Smooth muscle cell (in vitro differentiated cells): ENCODE data around the gene PDE8B. TPM values are rescaled to one million over a fixed set of nuclear protein-coding genes. Genes with fewer than 3 reads are reported as not detected.

Source experiments
- DNase-seq: peaks from one replicate; lab custom pipeline; 2025; ENCODE audit not compliant: unreplicated experiment; lab: John Stamatoyannopoulos, UW
- H2AFZ ChIP-seq: fragments of 200-600 bp; sonication (generic); 2 replicates; pipeline ENCODE4 v1.6.0; 2016; ENCODE audit warnings: antibody characterized with exemption, low read depth, mild to moderate bottlenecking
- H3F3A ChIP-seq: fragments of 200-600 bp; sonication (generic); 2 replicates; pipeline ENCODE4 v1.6.0; 2017; ENCODE audit warnings: antibody characterized with exemption, low read depth
- H3K27ac ChIP-seq: fragments of 200-600 bp; sonication (generic); 2 replicates; pipeline ENCODE4 v1.5.1; 2016; ENCODE audit warnings: low read depth, mild to moderate bottlenecking
- H3K27me3 ChIP-seq: fragments of 200-600 bp; sonication (generic); 2 replicates; pipeline ENCODE4 v1.6.1; 2016; ENCODE audit warnings: low read depth, mild to moderate bottlenecking
- H3K36me3 ChIP-seq: fragments of 200-600 bp; sonication (generic); 2 replicates; pipeline ENCODE4 v1.5.1; 2016; ENCODE audit warnings: low read depth
- H3K4me1 ChIP-seq: fragments of 200-600 bp; sonication (generic); 2 replicates; pipeline ENCODE4 v1.5.1; 2016; ENCODE audit warnings: low read depth
- H3K4me2 ChIP-seq: fragments of 200-600 bp; sonication (generic); 2 replicates; pipeline ENCODE4 v1.6.0; 2016; ENCODE audit warnings: mild to moderate bottlenecking
- H3K4me3 ChIP-seq: fragments of 200-600 bp; sonication (generic); 2 replicates; pipeline ENCODE4 v1.5.1; 2016; ENCODE audit warnings: mild to moderate bottlenecking
- H3K79me2 ChIP-seq: fragments of 200-600 bp; sonication (generic); 2 replicates; pipeline ENCODE4 v1.6.0; 2016; ENCODE audit warnings: low read depth, mild to moderate bottlenecking
- H3K9ac ChIP-seq: fragments of 200-600 bp; sonication (generic); 2 replicates; pipeline ENCODE4 v1.6.0; 2016; ENCODE audit warnings: low read depth
- H3K9me3 ChIP-seq: fragments of 200-600 bp; sonication (generic); replicated peaks from 2 replicates; pipeline ENCODE4 v1.5.1; 2016; ENCODE audit warnings: low read depth
- H4K20me1 ChIP-seq: fragments of 200-600 bp; sonication (generic); 2 replicates; pipeline ENCODE4 v1.6.0; 2016; ENCODE audit warnings: low read depth
- CTCF ChIP-seq: fragments of 200-600 bp; sonication (generic); IDR thresholded peaks from 2 replicates; pipeline ENCODE4 v1.5.1; 2017; ENCODE audit warnings: borderline replicate concordance, mild to moderate bottlenecking, antibody characterized with exemption; ENCODE audit not compliant: insufficient read depth, poor library complexity, severe bottlenecking
- WGBS: methylation state at CpG from one replicate; pipeline ENCODE4 v1.1.7; 2016; ENCODE audit warnings: low lambda C conversion rate; 5-methylcytosine and 5-hydroxymethylcytosine counted together
- polyA plus RNA-seq: library from polyadenylated mRNA; unstranded; fragments of >200 nt; fragmentation: Nextera tagmentation; extraction: Ambion mirVana; gene quantifications from 2 replicates; pipeline ENCODE4 v1.2.1, GENCODE V29; 2016
- total RNA-seq: library from RNA; depleted of rRNA; stranded (reverse); fragments of >200 nt; gene quantifications from 2 replicates; pipeline ENCODE4 v1.2.3, GENCODE V29; 2014

Gene PDE8B
- total and polyA plus RNA-seq, 2 experiments from 2014 or later = 0.13 to 0.18 TPM

GRCh38 chr5:77249475-77249874 lies 39.0 kb downstream of the PDE8B start:
- WGBS = 92% methylated on average over 2 of the region's 2 CpGs
- Histone ChIP-seq H2AFZ (no peak overlapping the region), H3K4me1 (no peaks in the 10 kb centered on the region), H3K27me3 (peaks cover 25% of the 10 kb centered on the region), H3K79me2 (no peaks in the 10 kb centered on the region), H3K4me2 (no peak overlapping the region), H3K9ac (no peak overlapping the region), H3F3A (no peaks in the 10 kb centered on the region), H3K27ac (no peak overlapping the region), H3K36me3 (no peaks in the 10 kb centered on the region), H4K20me1 (no peaks in the 10 kb centered on the region), H3K9me3 (no peaks in the 10 kb centered on the region), H3K4me3 (no peak overlapping the region)
- DNase-seq = no peak
- no peak for TF ChIP-seq CTCF

- no peaks in the 10 kb centered on the region for H3K9me3 ChIP-seq
- no peak for TF ChIP-seq CTCF
- no peak overlapping the region for H3K4me3 ChIP-seq
- H3K4me1 ChIP-seq = no peaks in the 10 kb centered on the region
- H3K9ac ChIP-seq = no peak overlapping the region
- no peak overlapping the region for H2AFZ ChIP-seq
- no peak overlapping the region for H3K27ac ChIP-seq
- WGBS = 75% methylated on average over 4 of the region's 4 CpGs
- no peaks in the 10 kb centered on the region for H4K20me1 ChIP-seq
- peaks cover 30% of the 10 kb centered on the region for H3K27me3 ChIP-seq
- no peak overlapping the region for H3K4me2 ChIP-seq
- H3F3A ChIP-seq = no peaks in the 10 kb centered on the region
- no peaks in the 10 kb centered on the region for H3K79me2 ChIP-seq
- DNase-seq = no peak
- H3K36me3 ChIP-seq = no peaks in the 10 kb centered on the region
These were observed 39.5 kb downstream of the PDE8B start for GRCh38 chr5:77250021-77250420.

GRCh38 chr5:77251921-77252320 lies 41.4 kb downstream of the PDE8B start:
- TF ChIP-seq CTCF = no peak
- Histone ChIP-seq H3K9me3 (no peaks in the 10 kb centered on the region), H3K9ac (no peak overlapping the region), H2AFZ (no peak overlapping the region), H3F3A (no peaks in the 10 kb centered on the region), H3K4me1 (no peaks in the 10 kb centered on the region), H3K36me3 (no peaks in the 10 kb centered on the region), H3K4me2 (no peak overlapping the region), H3K27ac (no peak overlapping the region), H4K20me1 (no peaks in the 10 kb centered on the region), H3K27me3 (peaks cover 32% of the 10 kb centered on the region), H3K4me3 (no peak overlapping the region), H3K79me2 (no peaks in the 10 kb centered on the region)
- no peak for DNase-seq
- 77% methylated on average over 3 of the region's 3 CpGs for WGBS

GRCh38 chr5:77255617-77256016 lies 45.1 kb downstream of the PDE8B start:
- H4K20me1 ChIP-seq = no peaks in the 10 kb centered on the region
- no peak overlapping the region for H2AFZ ChIP-seq
- TF ChIP-seq CTCF = no peak
- no peaks in the 10 kb centered on the region for H3K4me1 ChIP-seq
- H3F3A ChIP-seq = no peaks in the 10 kb centered on the region
- H3K79me2 ChIP-seq = no peaks in the 10 kb centered on the region
- no peak overlapping the region for H3K4me3 ChIP-seq
- no peak overlapping the region for H3K9ac ChIP-seq
- H3K27me3 ChIP-seq = peaks cover 31% of the 10 kb centered on the region
- no peaks in the 10 kb centered on the region for H3K36me3 ChIP-seq
- no peaks in the 10 kb centered on the region for H3K9me3 ChIP-seq
- no peak for DNase-seq
- no peak overlapping the region for H3K27ac ChIP-seq
- no peak overlapping the region for H3K4me2 ChIP-seq
- 91% methylated on average over 6 of the region's 6 CpGs for WGBS
